Measurements from ENCODE around the gene XPNPEP1.

XPNPEP1 gene

GRCh38 chr10:109922976-109923921, at the start of gene XPNPEP1:
TSS of gene XPNPEP1 (minus strand) at chr10:109923511. CDS start at chr10:109923433, 78 bp downstream.
- peak; percentile 85 to 89 for DNase-seq

- no peak for DNase-seq
Observed at GRCh38 chr10:109972372-109973001, 49.2 kb upstream of the XPNPEP1 start.

- no peak for DNase-seq
Observed at GRCh38 chr10:109971634-109972033, 48.3 kb upstream of the XPNPEP1 start.

- no peak for DNase-seq
Observed at GRCh38 chr10:109969760-109970346, 46.5 kb upstream of the XPNPEP1 start.

- no peak for DNase-seq
Observed at GRCh38 chr10:109968953-109969759, 45.8 kb upstream of the XPNPEP1 start.

GRCh38 chr10:109967739-109968088, 44.4 kb upstream of the XPNPEP1 start:
- DNase-seq: no peak

- no peak for DNase-seq
Observed at GRCh38 chr10:109966961-109967738, 43.8 kb upstream of the XPNPEP1 start.

GRCh38 chr10:109964318-109964717, 41.0 kb upstream of the XPNPEP1 start:
- no peak for DNase-seq

GRCh38 chr10:109963439-109963838, 40.1 kb upstream of the XPNPEP1 start:
- no peak for DNase-seq

GRCh38 chr10:109962247-109962646, 38.9 kb upstream of the XPNPEP1 start:
- no peak for DNase-seq

- DNase-seq: no peak
Observed at GRCh38 chr10:109961174-109962001, 38.1 kb upstream of the XPNPEP1 start.

GRCh38 chr10:109960682-109961081, 37.4 kb upstream of the XPNPEP1 start:
- DNase-seq: no peak

GRCh38 chr10:109959259-109960145, 36.2 kb upstream of the XPNPEP1 start:
- DNase-seq: no peak

GRCh38 chr10:109958059-109958458, 34.7 kb upstream of the XPNPEP1 start:
- DNase-seq: no peak

GRCh38 chr10:109957092-109957797, 33.9 kb upstream of the XPNPEP1 start:
- no peak for DNase-seq

- DNase-seq: peak; percentile 33 to 59
Observed at GRCh38 chr10:109956454-109957091, 33.3 kb upstream of the XPNPEP1 start.

- no peak for DNase-seq
Observed at GRCh38 chr10:109953766-109954165, 30.5 kb upstream of the XPNPEP1 start.

GRCh38 chr10:109952526-109952925, 29.2 kb upstream of the XPNPEP1 start:
- DNase-seq: no peak

Data from inflammatory macrophage treated with lipopolysaccharide for 1 hour (primary cell).